HepG2 (cell line): ENCODE measurements around the gene MT1A. TPM values are rescaled to one million over a fixed set of nuclear protein-coding genes. Genes with fewer than 3 reads are reported as not detected.

Experiments used
- ATAC-seq: fragments of 200-7000 bp; cut with Tn5 transposase; 3 replicates; pipeline ENCODE4 v1.9.1; 2020; ENCODE audit warnings: mild to moderate bottlenecking, moderate library complexity
- BruUV-seq: library from RNA; stranded (reverse); fragments of 400-500 nt; replicated peaks from 2 replicates; lab custom pipeline; 2021; lab: Mats Ljungman, UMichigan
- CTCF ChIA-PET: fragments of 300-600 bp; formaldehyde crosslinking; extraction: SDS; loops from one replicate; lab custom pipeline; 2021; ENCODE audit warnings: low total read pairs, inconsistent platforms, low intra/inter-chr PET ratio; lab: Yijun Ruan, JAX
- POLR2A ChIA-PET: fragments of 350-600 bp; sonication (Branson Sonifier 250); formaldehyde crosslinking; loops from one replicate; lab custom pipeline; 2020; ENCODE audit warnings: antibody characterized with exemption, inconsistent platforms; lab: Yijun Ruan, JAX
- DNase-seq: peaks from one replicate; pipeline ENCODE4 v3.0.0-alpha.2; 2015; ENCODE audit warnings: low spot score
- FAIRE-seq: peaks from 3 replicates; lab custom pipeline; 2011; peaks lifted over from hg19 to GRCh38; lab: Jason Lieb, UNC
- H2AFZ ChIP-seq: one replicate; pipeline ENCODE4 v1.6.1; 2011; ENCODE audit warnings: low read length, inconsistent platforms
- H3K27ac ChIP-seq: fragments of 300-600 bp; 3 replicates; pipeline ENCODE4 v1.8.0; 2011; ENCODE audit warnings: mixed run types, mild to moderate bottlenecking, mixed read lengths, low read length, inconsistent platforms; ENCODE audit not compliant: insufficient read depth; ENCODE audit errors: extremely low read length
- H3K27me3 ChIP-seq, 2 experiments: fragments of 200-600 bp in 1 of 2; 2 replicates in 1 of 2; 3 replicates in 1 of 2; pipeline versions ENCODE4 v1.6.0 to v1.8.0; 2011; ENCODE audit warnings: low read length in 2 of 2, mild to moderate bottlenecking in 2 of 2, moderate library complexity in 2 of 2, inconsistent platforms in 1 of 2; ENCODE audit not compliant: insufficient read depth in 2 of 2, control insufficient read depth in 1 of 2
- H3K36me3 ChIP-seq, 2 experiments: fragments of 200-600 bp in 1 of 2; replicated peaks in 1 of 2; 2 replicates in 1 of 2; 3 replicates in 1 of 2; pipeline versions ENCODE4 v1.5.1 to v1.8.0; 2011; ENCODE audit warnings: low read length in 2 of 2, inconsistent platforms in 1 of 2; ENCODE audit not compliant: insufficient read depth in 2 of 2, control insufficient read depth in 1 of 2
- H3K4me1 ChIP-seq: 2 replicates; pipeline ENCODE4 v1.5.1; 2012; ENCODE audit warnings: low read length, inconsistent platforms; ENCODE audit not compliant: insufficient read depth
- H3K4me2 ChIP-seq: 2 replicates; pipeline ENCODE4 v1.6.0; 2011; ENCODE audit warnings: low read depth, low read length, inconsistent platforms
- H3K4me3 ChIP-seq, 3 experiments: fragments of 200-600 bp in 1 of 3; sonication (generic), shearing (Covaris generic) in 1 of 3; replicated peaks in 1 of 3; 2 replicates each; pipeline ENCODE4 v1.5.1; 2011 to 2016; ENCODE audit warnings: low read length in 3 of 3, inconsistent platforms in 2 of 3, low read depth in 2 of 3, mild to moderate bottlenecking in 2 of 3, control low read depth in 1 of 3, mixed read lengths in 1 of 3; ENCODE audit not compliant: insufficient read depth in 1 of 3
- H3K79me2 ChIP-seq: one replicate; pipeline ENCODE4 v1.6.1; 2011; ENCODE audit warnings: low read length, inconsistent platforms; ENCODE audit not compliant: insufficient read depth
- H3K9ac ChIP-seq: 2 replicates; pipeline ENCODE4 v1.6.0; 2011; ENCODE audit warnings: mild to moderate bottlenecking, low read depth, low read length, inconsistent platforms; ENCODE audit not compliant: insufficient read depth
- H3K9me3 ChIP-seq: 2 replicates; pipeline ENCODE4 v1.5.1; 2012; ENCODE audit warnings: mild to moderate bottlenecking, low read length
- H4K20me1 ChIP-seq: 2 replicates; pipeline ENCODE4 v1.6.0; 2011; ENCODE audit warnings: inconsistent platforms, mild to moderate bottlenecking, low read length, moderate library complexity; ENCODE audit not compliant: insufficient read depth
- ARNTL ChIP-seq: sonication (generic); formaldehyde crosslinking; IDR thresholded peaks from 2 replicates; pipeline ENCODE4 v1.4.0; 2020; ENCODE audit warnings: mild to moderate bottlenecking, missing genetic modification reagents
- GMEB2 ChIP-seq: IDR thresholded peaks from 2 replicates; pipeline ENCODE4 v1.6.1; 2016; ENCODE audit warnings: missing biosample characterization, missing genetic modification reagents, low read depth
- IKZF4 ChIP-seq: sonication (generic); formaldehyde crosslinking; IDR thresholded peaks from 2 replicates; pipeline ENCODE4 v1.5.1; 2020; ENCODE audit warnings: borderline replicate concordance, mild to moderate bottlenecking, low read depth, missing genetic modification reagents; ENCODE audit errors: not compliant biosample characterization
- MAZ ChIP-seq, 2 experiments: sonication (generic) in 1 of 2; formaldehyde crosslinking in 1 of 2; IDR thresholded peaks; 2 replicates each; pipeline versions ENCODE4 v1.5.0 to v1.6.1; 2012 to 2020; ENCODE audit warnings: low read depth in 2 of 2, mild to moderate bottlenecking in 2 of 2, borderline replicate concordance in 1 of 2, improper control_type of control experiment in 1 of 2, low read length in 1 of 2, missing genetic modification reagents in 1 of 2, moderate library complexity in 1 of 2
- ZBTB42 ChIP-seq: sonication (generic); formaldehyde crosslinking; IDR thresholded peaks from 2 replicates; pipeline ENCODE4 v1.5.0; 2020; ENCODE audit warnings: mild to moderate bottlenecking, missing genetic modification reagents
- ZNF839 ChIP-seq: sonication (generic); formaldehyde crosslinking; IDR thresholded peaks from 2 replicates; pipeline ENCODE4 v1.4.0; 2020; ENCODE audit warnings: missing genetic modification reagents, mild to moderate bottlenecking, borderline replicate concordance
- WGBS: methylation state at CpG from one replicate; pipeline ENCODE4 v1.1.6; 2017; ENCODE audit warnings: low lambda C conversion rate; 5-methylcytosine and 5-hydroxymethylcytosine counted together
- in situ Hi-C: cut with HindIII; loops from 2 replicates; pipeline ENCODE4 v1.10.0; 2017; ENCODE audit warnings: low pct_unique_long_range_greater_than_20kb; ENCODE audit not compliant: extremely low pct_ligation_motif_present
- intact Hi-C: fragments of 100-400 bp; cut with micrococcal nuclease; formaldehyde crosslinking; loops from one replicate; pipeline ENCODE4 v1.10.0; 2022; ENCODE audit not compliant: unreplicated experiment
- polyA plus RNA-seq, 8 experiments: library from polyadenylated mRNA; depleted of rRNA in 3 of 8; stranded (reverse) in 7 of 8; unstranded in 1 of 8; fragments of >200 nt; fragmentation: Illumina TruSeq in 4 of 8; extraction: Trizol in 4 of 8; gene quantifications; 2 replicates each; pipeline versions ENCODE4 v1.2.1 to v1.2.3, GENCODE V29; 2011 to 2016; ENCODE audit warnings: low read depth in 4 of 8, missing spikeins in 1 of 8, mixed read lengths in 1 of 8; ENCODE audit not compliant: insufficient read depth in 1 of 8
- total RNA-seq, 5 experiments: library from RNA; depleted of rRNA; stranded (reverse); fragments of >200 nt; fragmentation: Illumina TruSeq; extraction: Trizol; gene quantifications; 2 replicates each; pipeline ENCODE4 v1.2.3, GENCODE V29; 2016; ENCODE audit warnings: low read depth in 1 of 5

MT1A gene
- total and polyA plus RNA-seq, 2 of the 13 experiments (the other 11 are each of a cell fraction or from before 2014, with no cell fraction given): 8.3 to 10.4 TPM

DNA sequence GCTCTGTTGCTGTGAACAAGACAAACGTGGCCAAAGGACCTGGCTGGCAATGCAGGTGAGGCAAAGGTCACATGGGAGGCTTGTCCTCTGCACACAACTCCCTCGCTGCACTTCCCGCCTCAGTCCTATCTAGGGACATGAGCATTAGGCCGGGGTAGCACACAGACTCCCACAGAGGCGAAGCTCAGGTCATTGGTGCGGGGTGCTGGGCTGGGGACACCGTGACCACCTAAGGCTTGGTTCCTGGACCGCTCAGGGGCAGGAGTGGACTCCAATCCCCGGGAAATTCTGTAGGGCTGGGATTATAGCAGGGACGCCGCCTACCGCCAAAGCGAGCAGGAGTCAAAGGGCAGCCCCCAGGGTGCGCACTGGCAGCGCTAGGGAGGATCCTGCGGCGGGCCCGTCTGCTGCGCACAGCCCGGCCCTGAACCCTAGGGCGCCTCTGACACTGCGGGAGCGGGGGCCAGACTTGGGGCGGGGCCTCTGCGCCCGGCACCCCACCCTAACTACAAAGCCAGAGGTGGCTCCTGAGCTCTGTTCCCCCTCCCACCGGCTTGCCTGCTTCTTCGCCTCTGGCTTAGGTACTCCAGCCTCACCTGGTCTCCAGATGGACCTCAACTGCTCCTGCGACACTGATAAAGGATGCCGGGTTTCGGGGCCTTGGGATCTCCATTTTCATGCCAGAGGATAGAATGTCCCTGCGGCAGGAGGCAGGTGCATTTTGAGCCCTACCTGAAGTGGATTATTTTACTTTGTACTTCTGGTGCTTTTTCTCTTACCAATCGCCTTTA lies 9.4 kb downstream of the MT1A start (continued):
- 0 out of 2 replicates have a peak, but pooled peaks have one; percentile 62 for TF ChIP-seq ARNTL (CRISPR knock-in tag)
- no peak for TF ChIP-seq ZBTB42
- no peak for TF ChIP-seq IKZF4 (CRISPR knock-in tag)
- TF ChIP-seq ZNF839 (CRISPR knock-in tag): no peak
- no peak for TF ChIP-seq MAZ (IDR thresholded peaks at IDR 0.05; ENCODE audit: borderline replicate concordance, low read depth, low read length)
- peak; percentile 41; the same call in 1 of the 2 replicates for TF ChIP-seq MAZ (CRISPR knock-in tag; IDR thresholded peaks at IDR 0.05; ENCODE audit: low read depth)
- TF ChIP-seq, all 625 proteins: peak for 69

GRCh38 chr16:56649271-56649670 lies 10.8 kb downstream of the MT1A start:
- Histone ChIP-seq H2AFZ (no peak overlapping the region), H3K79me2 (no peaks in the 10 kb centered on the region), H4K20me1 (no peaks in the 10 kb centered on the region), H3K9ac (no peak overlapping the region), H3K9me3 (no peaks in the 10 kb centered on the region), H3K4me2 (no peak overlapping the region), H3K36me3 (no peaks in the 10 kb centered on the region), H3K27me3 (peaks cover 9 to 46% of the 10 kb centered on the region in 2 experiments; a peak in 4 of 5 replicates), H3K4me3 (no peak overlapping the region), H3K27ac (no peak overlapping the region), H3K4me1 (peaks cover 25% of the 10 kb centered on the region)
- ATAC-seq (no peak), DNase-seq (no peak), FAIRE-seq (no peak)
- WGBS: 40% methylated on average over 2 of the region's 2 CpGs
- intact Hi-C loops: no loop called here
- in situ Hi-C loops: no loop called here
- TF ChIP-seq GMEB2: no peak
- ChIA-PET CTCF (no interaction called here), POLR2A (no interaction called here)
- BruUV-seq: no TSS peak
